Measurements from ENCODE around the gene RELT.

RELT gene

DNA sequence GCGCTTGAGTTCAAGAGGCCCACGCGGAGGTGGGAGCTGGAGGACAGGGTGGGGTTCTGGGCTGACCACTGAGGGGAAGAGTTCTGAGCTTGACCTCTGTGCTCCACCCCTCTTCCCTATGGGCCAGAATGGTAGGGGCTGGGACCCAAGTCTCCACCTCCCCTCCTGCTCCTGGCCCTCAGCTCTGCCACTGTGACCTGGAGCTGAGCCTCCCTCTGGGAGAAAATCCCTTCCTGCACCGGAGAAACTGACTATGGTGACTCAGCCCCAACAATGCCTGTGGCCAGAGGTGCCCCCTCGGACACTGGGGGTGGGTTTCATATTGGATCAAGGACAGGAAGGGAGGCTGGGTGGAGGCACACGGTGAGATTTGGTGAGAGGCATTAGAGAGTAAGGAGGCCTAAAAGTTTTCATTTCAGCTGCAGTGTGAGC, 23.0 kb downstream of the RELT start:
- Histone ChIP-seq H4K20me1 (ENCODE audit: low read depth, low read length) (no peaks in the 10 kb centered on the region), H3F3A (ENCODE audit: insufficient read depth) (0 out of 2 replicates have a peak, but pooled peaks cover 6% of the 10 kb centered on the region), H3K9me3 (ENCODE audit: insufficient read depth, low read length) (no peaks in the 10 kb centered on the region), H3K27me3 (ENCODE audit: low read length) (no peaks in the 10 kb centered on the region), H3K4me2 (ENCODE audit: low read depth, low read length, poor library complexity, severe bottlenecking) (no peak overlapping the region), H3K4me3 (ENCODE audit: insufficient read depth, low read length, poor library complexity, severe bottlenecking) (no peak overlapping the region), H3K79me2 (ENCODE audit: insufficient read depth, low read length) (no peaks in the 10 kb centered on the region), H3K9me2 (replicated peaks; ENCODE audit: insufficient read depth, low read length) (no peaks in the 10 kb centered on the region), H3K27ac (ENCODE audit: low read depth, low read length) (no peak overlapping the region), H3K9ac (ENCODE audit: low read length) (no peak overlapping the region), H3K36me3 (ENCODE audit: low read length) (no peaks in the 10 kb centered on the region), H2AFZ (ENCODE audit: low read depth, low read length, severe bottlenecking) (no peak overlapping the region)
- no peak for TF ChIP-seq EZH2phosphoT487 (conservative IDR thresholded peaks at IDR 0.05; ENCODE audit: low read length)
- TF ChIP-seq, protein P1, sequence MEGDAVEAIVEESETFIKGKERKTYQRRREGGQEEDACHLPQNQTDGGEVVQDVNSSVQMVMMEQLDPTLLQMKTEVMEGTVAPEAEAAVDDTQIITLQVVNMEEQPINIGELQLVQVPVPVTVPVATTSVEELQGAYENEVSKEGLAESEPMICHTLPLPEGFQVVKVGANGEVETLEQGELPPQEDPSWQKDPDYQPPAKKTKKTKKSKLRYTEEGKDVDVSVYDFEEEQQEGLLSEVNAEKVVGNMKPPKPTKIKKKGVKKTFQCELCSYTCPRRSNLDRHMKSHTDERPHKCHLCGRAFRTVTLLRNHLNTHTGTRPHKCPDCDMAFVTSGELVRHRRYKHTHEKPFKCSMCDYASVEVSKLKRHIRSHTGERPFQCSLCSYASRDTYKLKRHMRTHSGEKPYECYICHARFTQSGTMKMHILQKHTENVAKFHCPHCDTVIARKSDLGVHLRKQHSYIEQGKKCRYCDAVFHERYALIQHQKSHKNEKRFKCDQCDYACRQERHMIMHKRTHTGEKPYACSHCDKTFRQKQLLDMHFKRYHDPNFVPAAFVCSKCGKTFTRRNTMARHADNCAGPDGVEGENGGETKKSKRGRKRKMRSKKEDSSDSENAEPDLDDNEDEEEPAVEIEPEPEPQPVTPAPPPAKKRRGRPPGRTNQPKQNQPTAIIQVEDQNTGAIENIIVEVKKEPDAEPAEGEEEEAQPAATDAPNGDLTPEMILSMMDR (IDR thresholded peaks at IDR 0.05; ENCODE audit: insufficient read depth, low read length, poor library complexity, severe bottlenecking): no peak

- no peak for TF ChIP-seq EZH2phosphoT487 (conservative IDR thresholded peaks at IDR 0.05; ENCODE audit: low read length)
- TF ChIP-seq, protein P1 (IDR thresholded peaks at IDR 0.05; ENCODE audit: insufficient read depth, low read length, poor library complexity, severe bottlenecking): no peak
- Histone ChIP-seq H4K20me1 (ENCODE audit: low read depth, low read length) (no peaks in the 10 kb centered on the region), H3K36me3 (ENCODE audit: low read length) (no peaks in the 10 kb centered on the region), H3K4me3 (ENCODE audit: insufficient read depth, low read length, poor library complexity, severe bottlenecking) (no peak overlapping the region), H2AFZ (ENCODE audit: low read depth, low read length, severe bottlenecking) (no peak overlapping the region), H3K9me3 (ENCODE audit: insufficient read depth, low read length) (no peaks in the 10 kb centered on the region), H3F3A (ENCODE audit: insufficient read depth) (0 out of 2 replicates have a peak, but pooled peaks cover 6% of the 10 kb centered on the region), H3K79me2 (ENCODE audit: insufficient read depth, low read length) (no peaks in the 10 kb centered on the region), H3K9me2 (replicated peaks; ENCODE audit: insufficient read depth, low read length) (no peaks in the 10 kb centered on the region), H3K27ac (ENCODE audit: low read depth, low read length) (no peak overlapping the region), H3K9ac (ENCODE audit: low read length) (no peak overlapping the region), H3K4me2 (ENCODE audit: low read depth, low read length, poor library complexity, severe bottlenecking) (no peak overlapping the region), H3K27me3 (ENCODE audit: low read length) (no peaks in the 10 kb centered on the region)
Measured at GRCh38 chr11:73399636-73400035, 23.4 kb downstream of the RELT start.

GRCh38 chr11:73400293-73400692, 24.1 kb downstream of the RELT start:
- no peaks in the 10 kb centered on the region for H3K9me2 ChIP-seq (replicated peaks; ENCODE audit: insufficient read depth, low read length)
- no peaks in the 10 kb centered on the region for H4K20me1 ChIP-seq (ENCODE audit: low read depth, low read length)
- no peak overlapping the region for H3K9ac ChIP-seq (ENCODE audit: low read length)
- H3K4me2 ChIP-seq (ENCODE audit: low read depth, low read length, poor library complexity, severe bottlenecking): no peak overlapping the region
- H3K27ac ChIP-seq (ENCODE audit: low read depth, low read length): no peak overlapping the region
- no peaks in the 10 kb centered on the region for H3K79me2 ChIP-seq (ENCODE audit: insufficient read depth, low read length)
- H3K9me3 ChIP-seq (ENCODE audit: insufficient read depth, low read length): no peaks in the 10 kb centered on the region
- no peaks in the 10 kb centered on the region for H3K27me3 ChIP-seq (ENCODE audit: low read length)
- TF ChIP-seq, protein P1 (IDR thresholded peaks at IDR 0.05; ENCODE audit: insufficient read depth, low read length, poor library complexity, severe bottlenecking): no peak
- no peak for TF ChIP-seq EZH2phosphoT487 (conservative IDR thresholded peaks at IDR 0.05; ENCODE audit: low read length)
- H3K4me3 ChIP-seq (ENCODE audit: insufficient read depth, low read length, poor library complexity, severe bottlenecking): no peak overlapping the region
- H3K36me3 ChIP-seq (ENCODE audit: low read length): no peaks in the 10 kb centered on the region
- H3F3A ChIP-seq (ENCODE audit: insufficient read depth): 0 out of 2 replicates have a peak, but pooled peaks cover 6% of the 10 kb centered on the region
- no peak overlapping the region for H2AFZ ChIP-seq (ENCODE audit: low read depth, low read length, severe bottlenecking)
